H1 (cell line): ENCODE measurements around the gene VPREB1. TPM values are rescaled to one million over a fixed set of nuclear protein-coding genes. Genes with fewer than 3 reads are reported as not detected.
"Not testable (repeated sequence)": the region's sequence is repeated elsewhere in the genome, so short reads cannot be mapped to it uniquely, and the experiment has no call there.

Experiments
- CTCF ChIA-PET: fragments of 300-600 bp; sonication (Branson Sonifier 250); formaldehyde crosslinking; loops from one replicate; lab custom pipeline; 2021; ENCODE audit not compliant: partially characterized antibody; lab: Charles Lee
- POLR2A ChIA-PET: fragments of 300-600 bp; sonication (Branson Sonifier 250); formaldehyde crosslinking; loops from one replicate; lab custom pipeline; 2021; ENCODE audit warnings: inconsistent platforms; ENCODE audit not compliant: partially characterized antibody; lab: Charles Lee
- DNase-seq, 2 experiments: peaks; one replicate each; pipeline versions ENCODE4 v3.0.0 to v3.0.0-alpha.2; 2010 to 2022; ENCODE audit warnings: low spot score in 2 of 2, low read depth in 1 of 2, mixed read lengths in 1 of 2
- FAIRE-seq: peaks from 2 replicates; lab custom pipeline; 2011; peaks lifted over from hg19 to GRCh38; lab: Jason Lieb, UNC
- H2AFZ ChIP-seq: 2 replicates; pipeline ENCODE4 v1.8.1; 2012; ENCODE audit warnings: low read length, inconsistent platforms
- H2AK5ac ChIP-seq: 2 replicates; pipeline ENCODE4 v1.6.1; 2013; ENCODE audit warnings: low read depth, low read length
- H2BK120ac ChIP-seq: replicated peaks from 2 replicates; pipeline ENCODE3; 2013; ENCODE audit warnings: low read depth, low read length, inconsistent platforms
- H2BK12ac ChIP-seq: 2 replicates; pipeline ENCODE4 v1.6.1; 2013; ENCODE audit warnings: low read depth, low read length
- H2BK15ac ChIP-seq: 2 replicates; pipeline ENCODE4 v1.6.1; 2013; ENCODE audit warnings: low read length
- H2BK20ac ChIP-seq: 2 replicates; pipeline ENCODE4 v1.6.1; 2013; ENCODE audit warnings: low read length
- H2BK5ac ChIP-seq: 2 replicates; pipeline ENCODE4 v1.6.1; 2013; ENCODE audit warnings: low read depth, low read length
- H3K14ac ChIP-seq: 2 replicates; pipeline ENCODE4 v1.6.1; 2013; ENCODE audit warnings: inconsistent platforms; ENCODE audit not compliant: insufficient read length
- H3K18ac ChIP-seq: 2 replicates; pipeline ENCODE4 v1.6.1; 2013; ENCODE audit warnings: low read length; ENCODE audit errors: extremely low read depth
- H3K23ac ChIP-seq: 2 replicates; pipeline ENCODE4 v1.6.1; 2013; ENCODE audit warnings: inconsistent platforms; ENCODE audit not compliant: insufficient read length
- H3K23me2 ChIP-seq: 2 replicates; pipeline ENCODE4 v1.6.1; 2013; ENCODE audit warnings: low read depth, low read length
- H3K27ac ChIP-seq: 2 replicates; pipeline ENCODE4 v1.6.1; 2011; ENCODE audit warnings: low read depth, low read length, inconsistent platforms
- H3K27me3 ChIP-seq, 4 experiments: replicated peaks in 1 of 4; 1 replicate in 1 of 4; 2 replicates in 3 of 4; pipeline versions ENCODE4 v1.6.1 to v1.8.1; 2011 to 2013; ENCODE audit warnings: low read length in 3 of 4, mild to moderate bottlenecking in 3 of 4, inconsistent platforms in 2 of 4, mixed read lengths in 2 of 4, moderate library complexity in 1 of 4; ENCODE audit not compliant: control insufficient read depth in 3 of 4, insufficient read depth in 3 of 4; ENCODE audit errors: extremely low read depth in 1 of 4
- H3K36me3 ChIP-seq, 4 experiments: 2 replicates each; pipeline versions ENCODE4 v1.6.1 to v1.8.1; 2011 to 2013; ENCODE audit warnings: mild to moderate bottlenecking in 4 of 4, low read length in 3 of 4, moderate library complexity in 2 of 4, control low read depth in 1 of 4, inconsistent platforms in 1 of 4; ENCODE audit not compliant: insufficient read depth in 4 of 4, control insufficient read depth in 2 of 4
- H3K4ac ChIP-seq: replicated peaks from 2 replicates; pipeline ENCODE3; 2013; ENCODE audit warnings: low read length, low read depth, mixed read lengths, inconsistent platforms; ENCODE audit not compliant: insufficient read length
- H3K4me1 ChIP-seq, 4 experiments: replicated peaks in 1 of 4; 1 replicate in 1 of 4; 2 replicates in 3 of 4; pipeline versions ENCODE4 v1.6.1 to v1.8.1; 2011 to 2013; ENCODE audit warnings: low read length in 3 of 4, inconsistent platforms in 2 of 4, mixed read lengths in 1 of 4; ENCODE audit not compliant: insufficient read depth in 4 of 4, control insufficient read depth in 3 of 4
- H3K4me2 ChIP-seq, 2 experiments: 2 replicates each; pipeline versions ENCODE4 v1.6.1 to v1.8.1; 2011 to 2013; ENCODE audit warnings: low read depth in 2 of 2, low read length in 2 of 2, control low read depth in 1 of 2, inconsistent platforms in 1 of 2, mild to moderate bottlenecking in 1 of 2; ENCODE audit not compliant: insufficient read depth in 1 of 2
- H3K4me3 ChIP-seq, 4 experiments: fragments of 200-600, 300-600 bp in 1 of 4; sonication (generic), shearing (Covaris generic), sonication (Bioruptor Twin) in 1 of 4; 2 replicates each; pipeline versions ENCODE4 v1.5.1 to v1.8.1; 2011 to 2016; ENCODE audit warnings: low read length in 4 of 4, low read depth in 3 of 4, control low read depth in 2 of 4, inconsistent platforms in 2 of 4, mild to moderate bottlenecking in 2 of 4, mixed read lengths in 1 of 4, moderate library complexity in 1 of 4; ENCODE audit not compliant: insufficient read depth in 2 of 4; ENCODE audit errors: extremely low read depth in 1 of 4
- H3K56ac ChIP-seq: replicated peaks from 2 replicates; pipeline ENCODE3; 2013; ENCODE audit warnings: low read depth, mild to moderate bottlenecking, mixed read lengths, low read length, inconsistent platforms; ENCODE audit not compliant: insufficient read length
- H3K79me1 ChIP-seq: 2 replicates; pipeline ENCODE4 v1.6.1; 2013; ENCODE audit warnings: low read depth, low read length, control low read depth
- H3K79me2 ChIP-seq, 2 experiments: 2 replicates each; pipeline versions ENCODE4 v1.6.1 to v1.8.1; 2012 to 2013; ENCODE audit warnings: low read length in 2 of 2, mild to moderate bottlenecking in 2 of 2, inconsistent platforms in 1 of 2; ENCODE audit not compliant: insufficient read depth in 2 of 2, control insufficient read depth in 1 of 2
- H3K9ac ChIP-seq, 4 experiments: replicated peaks in 1 of 4; 1 replicate in 1 of 4; 2 replicates in 3 of 4; pipeline versions ENCODE4 v1.6.1 to v1.8.1; 2011 to 2013; ENCODE audit warnings: low read depth in 3 of 4, low read length in 3 of 4, control low read depth in 2 of 4, mild to moderate bottlenecking in 2 of 4, moderate library complexity in 2 of 4, inconsistent platforms in 1 of 4; ENCODE audit errors: extremely low read depth in 1 of 4
- H3K9me3 ChIP-seq, 2 experiments: 2 replicates each; pipeline versions ENCODE4 v1.6.1 to v1.8.1; 2012 to 2013; ENCODE audit warnings: mild to moderate bottlenecking in 2 of 2, moderate library complexity in 2 of 2, control low read depth in 1 of 2, inconsistent platforms in 1 of 2, low read depth in 1 of 2, low read length in 1 of 2, mixed read lengths in 1 of 2; ENCODE audit not compliant: insufficient read depth in 2 of 2
- H4K20me1 ChIP-seq, 2 experiments: replicated peaks in 1 of 2; 2 replicates each; pipeline versions ENCODE3 to v1.8.1; 2011 to 2013; ENCODE audit warnings: inconsistent platforms in 2 of 2, low read length in 2 of 2, mild to moderate bottlenecking in 1 of 2; ENCODE audit not compliant: insufficient read depth in 2 of 2, control insufficient read depth in 1 of 2
- H4K5ac ChIP-seq: 2 replicates; pipeline ENCODE4 v1.6.1; 2013; ENCODE audit warnings: low read length, low read depth, mixed read lengths, inconsistent platforms; ENCODE audit not compliant: insufficient read length
- H4K8ac ChIP-seq: 2 replicates; pipeline ENCODE4 v1.8.0; 2013; ENCODE audit warnings: mild to moderate bottlenecking, moderate library complexity, low read length, inconsistent platforms; ENCODE audit not compliant: insufficient read depth; ENCODE audit errors: extremely low read depth
- H4K91ac ChIP-seq: replicated peaks from 2 replicates; pipeline ENCODE3; 2013; ENCODE audit warnings: low read length, mixed read lengths, inconsistent platforms; ENCODE audit not compliant: insufficient read length
- WGBS, 2 experiments: shearing (Covaris generic) in 1 of 2; methylation state at CpG; one replicate each; pipeline versions ENCODE4 v1.1.6 to v1.1.7; 2013 to 2015; ENCODE audit warnings: low lambda C conversion rate in 2 of 2, mixed read lengths in 2 of 2, inconsistent platforms in 1 of 2, low coverage in 1 of 2, missing lambda C conversion rate in 1 of 2; ENCODE audit not compliant: insufficient replicate concordance in 2 of 2, insufficient coverage in 1 of 2, insufficient read length in 1 of 2; ENCODE audit errors: extremely low coverage in 1 of 2, missing lambda C conversion rate in 1 of 2; 5-methylcytosine and 5-hydroxymethylcytosine counted together
- polyA plus RNA-seq, 7 experiments: library from polyadenylated mRNA; depleted of rRNA in 3 of 7; stranded (reverse) in 5 of 7; unstranded in 2 of 7; fragments of >200 nt in 5 of 7; fragments of 200-250 nt in 2 of 7; gene quantifications; 1 replicate in 5 of 7; 2 replicates in 1 of 7; 4 replicates in 1 of 7; pipeline versions ENCODE4 v1.2.1 to v1.2.3, GENCODE V29; 2011 to 2013; ENCODE audit warnings: missing spikeins in 2 of 7, mixed read lengths in 2 of 7
- total RNA-seq: library from RNA; stranded (reverse); fragmentation: NEBNext Ultra II Directional; extraction: Animal tissue kit (Norgen Biotek cat#: 25700); gene quantifications from 2 replicates; pipeline ENCODE4 v1.2.1, GENCODE V29; 2021

The VPREB1 gene
- total and polyA plus RNA-seq, 2 of the 8 experiments (the other 6 are each of a cell fraction or from before 2014, with no cell fraction given): not detected

- H3K4ac ChIP-seq, H2AFZ ChIP-seq, H2BK5ac ChIP-seq, DNase-seq, H4K5ac ChIP-seq, H3K79me1 ChIP-seq, CTCF ChIA-PET, H4K20me1 ChIP-seq, POLR2A ChIA-PET, H3K9ac ChIP-seq, H3K14ac ChIP-seq, H3K36me3 ChIP-seq, H3K4me3 ChIP-seq, H3K56ac ChIP-seq, H2BK120ac ChIP-seq, H2BK20ac ChIP-seq, H3K23ac ChIP-seq, H3K79me2 ChIP-seq, H4K91ac ChIP-seq, H3K4me2 ChIP-seq, FAIRE-seq, H3K4me1 ChIP-seq, H2AK5ac ChIP-seq, H3K9me3 ChIP-seq, H3K23me2 ChIP-seq, H4K8ac ChIP-seq, H3K27ac ChIP-seq, H3K18ac ChIP-seq, H3K27me3 ChIP-seq, H2BK12ac ChIP-seq, H2BK15ac ChIP-seq: not testable (repeated sequence)
- WGBS, 2 experiments: 95% methylated on average over 6 of the region's 8 CpGs; no CpG with 5 or more reads in 1 of the 2 experiments
Observed at GRCh38 chr22:22289666-22290065, 45.1 kb downstream of the VPREB1 start.

DNA sequence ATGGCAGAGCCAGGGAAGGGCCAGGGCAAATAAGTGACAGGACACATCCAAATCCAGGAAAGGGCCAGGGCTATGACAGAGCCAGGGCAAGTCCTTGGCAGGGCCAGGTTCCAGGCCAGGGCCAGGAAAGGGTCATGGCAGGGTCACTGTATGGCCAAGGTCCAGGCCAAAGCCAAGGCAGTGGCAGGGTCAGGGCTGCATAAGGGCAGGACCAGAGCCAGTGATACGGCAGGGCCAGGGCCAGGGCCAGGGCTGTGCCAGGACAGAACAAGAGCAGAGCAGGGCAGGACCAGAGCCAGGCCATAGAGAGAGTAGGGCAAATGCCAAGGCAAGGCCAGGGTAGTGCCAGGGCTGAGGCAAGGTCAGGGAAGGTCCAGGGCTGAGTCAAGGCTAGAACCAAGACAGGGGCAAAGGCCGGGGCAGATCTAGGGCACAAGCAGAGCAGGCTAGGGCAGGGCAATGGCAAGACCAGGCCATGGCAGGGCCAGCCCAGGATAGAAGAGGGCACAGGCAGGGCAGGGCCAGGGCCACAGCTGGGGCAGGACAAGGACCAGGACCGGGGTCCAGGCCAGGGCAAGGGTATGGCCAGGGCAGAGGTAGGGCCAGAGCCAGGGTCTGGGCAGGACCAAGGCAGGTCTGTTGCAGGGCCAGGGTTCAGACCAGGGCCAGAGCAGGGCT is 46.7 kb downstream of the VPREB1 start:
- DNase-seq, H3K9me3 ChIP-seq, H3K36me3 ChIP-seq, H3K4me3 ChIP-seq, H3K23ac ChIP-seq, H2BK5ac ChIP-seq, H4K8ac ChIP-seq, H3K4me2 ChIP-seq, H2BK20ac ChIP-seq, H3K23me2 ChIP-seq, H4K91ac ChIP-seq, H3K27ac ChIP-seq, H3K4ac ChIP-seq, POLR2A ChIA-PET, H4K20me1 ChIP-seq, H3K18ac ChIP-seq, CTCF ChIA-PET, H3K4me1 ChIP-seq, H3K27me3 ChIP-seq, H2BK12ac ChIP-seq, H3K9ac ChIP-seq, H3K79me1 ChIP-seq, H2AK5ac ChIP-seq, H2BK120ac ChIP-seq, H3K14ac ChIP-seq, H4K5ac ChIP-seq, FAIRE-seq, H2AFZ ChIP-seq, H3K56ac ChIP-seq, H3K79me2 ChIP-seq, H2BK15ac ChIP-seq: not testable (repeated sequence)
- 100% methylated on average over 3 of the region's 3 CpGs; no CpG with 5 or more reads in 1 of the 2 experiments for WGBS, 2 experiments
